Peyer's patch (tissue), 4 donors: Measurements from ENCODE around the gene UBE3B. TPM values are rescaled to one million over a fixed set of nuclear protein-coding genes. Genes with fewer than 3 reads are reported as not detected.

Source experiments
- DNase-seq, 3 donors: peaks; one replicate each; pipeline ENCODE4 v3.0.0-alpha.2; 2017 to 2019
- H3K27ac ChIP-seq, 4 donors: fragments of 200-600 bp; sonication (generic); one replicate each; pipeline ENCODE4 v1.5.1; 2016 to 2019
- H3K27me3 ChIP-seq, 2 donors: fragments of 200-600 bp; sonication (generic); one replicate each; pipeline ENCODE4 v1.5.1; 2019
- H3K36me3 ChIP-seq, 3 donors: fragments of 200-600 bp; sonication (generic); one replicate each; pipeline ENCODE4 v1.5.1; 2016 to 2019
- H3K4me1 ChIP-seq, 4 donors: fragments of 200-600 bp; sonication (generic); one replicate each; pipeline ENCODE4 v1.5.1; 2016 to 2019
- H3K4me3 ChIP-seq, 4 donors: fragments of 200-600 bp; sonication (generic); 1 replicate in 3 of 4; 2 replicates in 1 of 4; pipeline ENCODE4 v1.5.1; 2016 to 2019; ENCODE audit warnings: mild to moderate bottlenecking in 1 of 4
- H3K9me3 ChIP-seq, 4 donors: fragments of 200-600 bp; sonication (generic); one replicate each; pipeline ENCODE4 v1.5.1; 2016 to 2019; ENCODE audit warnings: mild to moderate bottlenecking in 1 of 4
- POLR2A ChIP-seq, 2 donors: fragments of 450-650 bp; IDR thresholded peaks; one replicate each; pipeline ENCODE4 v1.5.1; 2017; ENCODE audit warnings: antibody characterized with exemption in 2 of 2, mild to moderate bottlenecking in 2 of 2, moderate library complexity in 2 of 2
- total RNA-seq, 4 donors: library from RNA; depleted of rRNA; stranded (reverse); fragments of >200 nt; gene quantifications; one replicate each; pipeline ENCODE4 v1.1.0, GENCODE V29; 2016
- TF ChIP-seq, protein P1 (sequence below), 6 experiments: fragments of 450-650 bp in 4 of 6; fragments of 200-600 bp in 2 of 6; sonication (generic) in 1 of 6; IDR thresholded peaks; one replicate each; pipeline ENCODE4 v1.5.1; 2017 to 2019; ENCODE audit warnings: antibody characterized with exemption in 6 of 6, mild to moderate bottlenecking in 3 of 6, moderate library complexity in 1 of 6

UBE3B gene
- total RNA-seq, 4 donors from 2014 or later, result 43.8 to 77.0 (median 57.3) TPM

DNA sequence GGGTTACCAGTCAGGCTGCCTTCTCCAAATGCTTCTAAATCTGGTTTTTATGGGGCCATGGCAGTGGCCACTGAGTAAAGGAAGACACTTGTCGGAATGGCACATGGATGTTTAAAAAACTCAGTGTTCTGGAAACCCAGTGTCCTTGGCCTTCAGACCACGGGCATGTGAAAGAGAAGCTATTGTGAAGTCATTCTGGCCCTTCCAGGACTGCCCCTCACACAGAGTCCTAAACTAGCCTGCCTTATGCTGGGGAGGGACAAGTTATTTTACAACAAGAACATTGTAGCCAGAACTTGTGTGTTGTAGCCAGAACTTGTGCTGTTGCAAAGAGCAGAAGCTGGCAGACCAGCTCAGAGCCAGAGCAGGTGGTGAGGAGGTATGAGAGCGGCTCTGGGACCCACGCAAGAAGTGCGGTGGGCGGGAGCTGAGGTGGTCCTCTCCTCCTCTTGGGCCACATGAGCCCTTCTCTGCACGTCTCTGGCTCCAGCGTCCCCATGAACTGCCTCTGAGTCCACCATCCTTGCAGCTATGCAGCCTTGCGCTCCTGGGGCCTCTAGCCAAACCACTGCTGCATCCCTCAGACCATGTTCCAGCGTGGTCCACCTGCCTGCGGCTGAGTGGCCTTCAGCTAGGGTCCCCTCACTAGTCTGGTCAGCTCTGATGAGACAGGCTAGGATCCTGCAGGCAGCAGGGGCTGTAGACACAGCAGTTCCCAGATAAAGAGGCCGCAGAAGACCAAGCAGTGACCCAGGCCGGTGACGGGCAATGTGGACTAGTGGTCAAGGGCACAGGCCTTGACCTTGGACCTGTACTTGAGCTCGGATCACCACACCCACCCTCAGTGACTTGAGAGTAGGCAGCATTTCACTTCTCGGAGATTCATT, 63.3 kb downstream of the UBE3B start:
- H3K36me3 ChIP-seq, result peaks cover 0 to 6% (median 0%) of the 10 kb centered on the region in 3 donors
- no peaks in the 10 kb centered on the region for H3K4me1 ChIP-seq
- H3K9me3 ChIP-seq, result no peaks in the 10 kb centered on the region
- no peaks in the 10 kb centered on the region for H3K27me3 ChIP-seq
- no peak for TF ChIP-seq POLR2A (IDR thresholded peaks at IDR 0.05)
- TF ChIP-seq, protein P1, sequence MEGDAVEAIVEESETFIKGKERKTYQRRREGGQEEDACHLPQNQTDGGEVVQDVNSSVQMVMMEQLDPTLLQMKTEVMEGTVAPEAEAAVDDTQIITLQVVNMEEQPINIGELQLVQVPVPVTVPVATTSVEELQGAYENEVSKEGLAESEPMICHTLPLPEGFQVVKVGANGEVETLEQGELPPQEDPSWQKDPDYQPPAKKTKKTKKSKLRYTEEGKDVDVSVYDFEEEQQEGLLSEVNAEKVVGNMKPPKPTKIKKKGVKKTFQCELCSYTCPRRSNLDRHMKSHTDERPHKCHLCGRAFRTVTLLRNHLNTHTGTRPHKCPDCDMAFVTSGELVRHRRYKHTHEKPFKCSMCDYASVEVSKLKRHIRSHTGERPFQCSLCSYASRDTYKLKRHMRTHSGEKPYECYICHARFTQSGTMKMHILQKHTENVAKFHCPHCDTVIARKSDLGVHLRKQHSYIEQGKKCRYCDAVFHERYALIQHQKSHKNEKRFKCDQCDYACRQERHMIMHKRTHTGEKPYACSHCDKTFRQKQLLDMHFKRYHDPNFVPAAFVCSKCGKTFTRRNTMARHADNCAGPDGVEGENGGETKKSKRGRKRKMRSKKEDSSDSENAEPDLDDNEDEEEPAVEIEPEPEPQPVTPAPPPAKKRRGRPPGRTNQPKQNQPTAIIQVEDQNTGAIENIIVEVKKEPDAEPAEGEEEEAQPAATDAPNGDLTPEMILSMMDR (IDR thresholded peaks at IDR 0.05), result no peak
- no peak overlapping the region for H3K4me3 ChIP-seq
- no peak for DNase-seq
- H3K27ac ChIP-seq, result no peak overlapping the region

DNA sequence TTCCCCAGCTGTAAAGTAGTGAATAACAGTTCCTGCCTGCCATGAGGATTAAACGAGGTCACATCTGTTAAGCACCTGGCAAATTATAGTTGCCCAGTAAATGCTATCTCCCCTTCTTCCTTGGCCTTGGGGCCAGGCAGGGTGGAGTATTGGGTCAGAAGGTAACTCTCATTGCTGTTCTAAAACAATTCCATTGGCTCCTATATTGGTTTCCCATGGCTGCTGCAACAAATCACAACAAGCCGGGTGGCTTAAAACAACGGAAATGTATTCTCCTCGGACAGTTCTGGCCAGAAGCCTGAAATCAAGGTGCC, 63.9 kb downstream of the UBE3B start:
- Histone ChIP-seq H3K9me3 (no peaks in the 10 kb centered on the region), H3K36me3 (no peaks in the 10 kb centered on the region)

DNA sequence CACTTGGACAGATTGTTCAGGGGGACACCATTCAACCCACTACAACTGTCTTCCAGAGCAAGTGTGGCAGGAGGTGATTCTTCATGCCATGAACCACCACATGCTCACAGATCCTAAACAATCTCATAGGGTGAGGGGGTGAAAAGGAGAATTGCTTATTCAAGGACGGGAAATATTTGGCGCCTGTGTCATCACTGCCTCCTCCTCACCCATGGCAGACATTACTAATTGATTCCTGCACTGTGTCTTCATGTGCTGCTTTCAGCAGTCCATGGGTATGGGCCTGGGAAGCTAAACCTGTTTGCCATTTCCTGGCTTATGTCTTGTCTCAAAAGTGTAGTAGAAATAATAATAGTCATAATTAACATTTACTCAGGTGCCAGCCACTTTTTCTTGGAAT, 64.6 kb downstream of the UBE3B start:
- no peaks in the 10 kb centered on the region for H3K4me1 ChIP-seq
- TF ChIP-seq, protein P1 (IDR thresholded peaks at IDR 0.05), result no peak
- no peak for TF ChIP-seq POLR2A (IDR thresholded peaks at IDR 0.05)
- no peak for DNase-seq
- no peak overlapping the region for H3K4me3 ChIP-seq
- H3K27ac ChIP-seq, result no peak overlapping the region
- no peaks in the 10 kb centered on the region for H3K9me3 ChIP-seq
- no peaks in the 10 kb centered on the region for H3K27me3 ChIP-seq
- H3K36me3 ChIP-seq, result no peaks in the 10 kb centered on the region

More for the DNA sequence above, 63.9 kb downstream of the UBE3B start:
- H3K27me3 ChIP-seq, result no peaks in the 10 kb centered on the region
- no peak overlapping the region for H3K27ac ChIP-seq
- TF ChIP-seq, protein P1 (IDR thresholded peaks at IDR 0.05), result no peak
- TF ChIP-seq POLR2A (IDR thresholded peaks at IDR 0.05), result no peak
- no peak for DNase-seq
- no peak overlapping the region for H3K4me3 ChIP-seq
- no peaks in the 10 kb centered on the region for H3K4me1 ChIP-seq

DNA sequence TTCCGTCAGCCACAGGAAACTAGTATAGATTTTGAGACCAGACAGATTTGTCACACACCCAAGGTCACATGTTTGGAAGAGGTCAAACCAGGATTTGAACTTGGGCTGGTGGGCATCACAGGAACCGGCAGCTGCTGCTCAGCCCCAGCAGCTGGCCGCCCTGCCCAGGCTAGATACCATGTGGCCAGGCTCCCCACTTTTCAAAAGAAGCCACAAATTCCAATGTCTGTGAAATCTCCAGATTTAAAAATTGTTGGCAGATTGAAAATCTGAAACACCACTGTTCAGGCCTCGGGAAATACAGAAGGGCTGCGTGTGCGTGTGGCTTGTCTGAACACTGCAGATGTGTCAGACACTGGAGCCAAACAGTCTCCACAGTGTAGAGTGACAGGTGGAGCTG, 65.4 kb downstream of the UBE3B start:
- DNase-seq, result no peak
- H3K27me3 ChIP-seq, result no peaks in the 10 kb centered on the region
- H3K27ac ChIP-seq, result no peak overlapping the region
- no peak overlapping the region for H3K4me3 ChIP-seq
- H3K4me1 ChIP-seq, result no peaks in the 10 kb centered on the region
- no peak for TF ChIP-seq POLR2A (IDR thresholded peaks at IDR 0.05)
- TF ChIP-seq, protein P1 (IDR thresholded peaks at IDR 0.05), result no peak
- H3K9me3 ChIP-seq, result no peaks in the 10 kb centered on the region
- H3K36me3 ChIP-seq, result no peaks in the 10 kb centered on the region

DNA sequence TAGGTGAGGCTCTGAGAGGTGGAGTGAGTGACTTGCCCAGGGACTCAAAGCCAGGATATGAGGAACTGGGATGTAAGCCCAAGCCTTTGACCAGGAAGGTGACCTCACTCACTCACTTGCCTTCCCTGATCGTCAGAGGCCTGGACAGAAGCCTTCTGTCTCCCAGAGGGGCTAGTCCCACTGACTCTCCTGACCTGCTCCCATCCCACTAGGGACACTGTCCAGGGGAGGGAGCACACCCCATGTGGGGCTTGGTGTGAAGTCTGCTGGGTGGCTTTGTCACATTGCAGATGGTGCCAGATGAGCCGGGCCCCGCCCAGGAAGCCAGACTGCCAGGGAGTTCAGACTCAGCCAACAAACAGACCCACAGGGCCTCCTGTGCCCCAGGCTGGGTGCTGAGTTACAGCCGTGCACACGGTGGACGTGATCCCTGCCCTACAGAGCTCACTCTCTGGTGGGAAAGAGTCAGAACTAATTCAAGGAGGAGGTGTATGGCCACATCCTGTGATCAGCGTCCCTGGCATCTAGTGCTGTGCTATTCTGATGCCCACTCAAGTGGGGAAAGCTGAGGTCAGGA, 67.6 kb downstream of the UBE3B start:
- no peak for DNase-seq
- H3K27ac ChIP-seq, result no peak overlapping the region

More for the DNA sequence above, 67.6 kb downstream of the UBE3B start:
- H3K9me3 ChIP-seq, result no peaks in the 10 kb centered on the region
- H3K4me3 ChIP-seq, result no peak overlapping the region
- H3K36me3 ChIP-seq, result no peaks in the 10 kb centered on the region
- H3K4me1 ChIP-seq, result no peaks in the 10 kb centered on the region
- H3K27me3 ChIP-seq, result no peaks in the 10 kb centered on the region
- TF ChIP-seq POLR2A (IDR thresholded peaks at IDR 0.05), result no peak
- TF ChIP-seq, protein P1 (IDR thresholded peaks at IDR 0.05), result no peak
